Measurements from ENCODE around the gene CARF.

The CARF gene

DNA sequence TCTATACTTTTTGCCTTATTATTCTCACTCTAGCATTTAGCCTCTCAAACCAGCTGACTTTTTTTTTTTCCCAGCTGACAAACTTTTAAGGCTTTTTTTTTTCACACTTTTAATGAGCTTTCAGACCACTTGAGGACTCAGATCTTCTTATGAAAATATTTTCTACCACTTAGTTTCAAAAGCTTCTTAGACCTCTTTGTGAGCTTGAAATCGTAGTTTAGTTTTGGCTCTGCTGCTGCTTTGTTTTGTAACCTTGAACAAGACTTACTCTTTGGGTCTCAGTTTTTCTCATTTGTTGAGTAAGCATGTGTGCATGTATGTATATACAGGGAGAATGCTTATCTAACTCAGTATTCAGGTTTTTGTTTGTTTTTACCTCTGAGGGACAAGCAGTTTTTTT lies 106.1 kb downstream of the CARF start:
- no peak for DNase-seq (ENCODE audit: low spot score)

DNA sequence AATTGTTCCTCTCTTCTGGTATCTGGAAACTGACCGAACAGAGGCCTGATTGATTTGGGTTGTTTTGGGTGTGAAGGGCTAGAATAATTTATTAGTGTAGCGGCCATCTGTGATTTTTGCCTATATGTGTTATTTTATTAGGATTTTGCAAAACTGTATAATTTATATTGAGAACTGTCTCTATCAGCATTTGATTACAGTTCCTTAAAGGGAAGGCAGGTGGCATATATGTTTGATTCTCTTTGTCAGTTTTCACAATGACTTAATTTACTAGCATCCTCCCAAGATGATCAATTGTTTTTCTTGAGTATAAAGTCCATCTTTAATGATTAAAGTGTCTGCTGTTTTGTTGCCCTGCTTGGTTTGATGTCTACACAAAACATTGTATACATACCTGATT lies 107.1 kb downstream of the CARF start:
- no peak for DNase-seq (ENCODE audit: low spot score)

DNA sequence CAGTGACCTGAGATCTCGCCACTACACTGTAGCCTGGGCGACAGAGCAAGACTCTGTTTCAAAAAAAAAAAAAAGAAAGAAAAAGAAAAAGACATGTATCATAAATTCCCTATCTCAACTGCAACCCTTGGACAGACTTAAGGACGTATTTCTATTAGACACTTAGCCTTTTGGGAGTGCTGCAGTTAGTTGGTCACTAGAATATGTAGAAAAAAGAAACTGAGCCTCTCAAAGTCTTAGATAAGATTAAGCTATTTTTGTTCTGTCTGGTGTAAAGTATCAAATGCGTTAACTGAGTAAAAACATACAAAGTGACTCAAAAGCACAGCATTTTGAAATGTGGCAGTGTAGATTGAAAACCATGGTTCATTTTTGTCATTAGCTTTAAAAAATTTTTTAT lies 109.9 kb downstream of the CARF start:
- no peak for DNase-seq (ENCODE audit: low spot score)

DNA sequence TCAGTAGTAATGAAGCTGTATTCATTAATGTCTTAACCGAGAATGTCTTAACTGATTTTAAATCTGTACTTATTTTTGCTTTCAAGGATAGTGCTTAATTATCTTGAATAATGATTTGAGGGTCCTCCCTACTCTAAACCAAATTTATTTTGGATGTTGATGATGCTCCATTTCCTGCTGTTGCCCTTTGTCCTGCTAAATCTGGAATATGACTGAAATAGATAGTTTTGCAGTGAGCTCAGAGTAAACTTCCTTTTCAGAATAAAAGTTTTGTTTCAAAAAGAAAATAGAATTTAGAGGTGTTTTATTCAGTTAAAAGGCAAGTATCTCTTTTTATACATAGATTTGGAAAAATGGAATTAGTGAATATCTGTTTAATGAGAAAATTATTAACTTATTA lies 110.7 kb downstream of the CARF start:
- no peak for DNase-seq (ENCODE audit: low spot score)

DNA sequence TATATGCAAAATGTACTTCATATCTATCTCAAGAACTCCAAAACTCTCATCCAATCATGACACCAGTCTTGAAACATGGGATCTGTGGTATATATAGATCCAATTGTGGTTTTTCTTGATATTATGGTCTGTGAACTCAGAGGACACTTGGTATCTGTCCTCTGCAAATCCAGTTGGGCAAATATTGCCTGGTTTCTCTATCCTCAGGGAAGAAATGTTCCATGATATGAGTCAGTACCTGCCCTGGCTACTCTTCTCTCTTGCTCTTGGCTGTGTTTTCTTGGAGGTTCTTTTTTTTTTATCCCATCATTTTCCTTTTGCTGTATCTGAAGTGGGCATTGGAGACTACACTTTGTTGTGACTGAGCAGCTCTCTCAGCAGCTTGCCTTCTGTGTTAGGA lies 113.5 kb downstream of the CARF start:
- no peak for DNase-seq (ENCODE audit: low spot score)

DNA sequence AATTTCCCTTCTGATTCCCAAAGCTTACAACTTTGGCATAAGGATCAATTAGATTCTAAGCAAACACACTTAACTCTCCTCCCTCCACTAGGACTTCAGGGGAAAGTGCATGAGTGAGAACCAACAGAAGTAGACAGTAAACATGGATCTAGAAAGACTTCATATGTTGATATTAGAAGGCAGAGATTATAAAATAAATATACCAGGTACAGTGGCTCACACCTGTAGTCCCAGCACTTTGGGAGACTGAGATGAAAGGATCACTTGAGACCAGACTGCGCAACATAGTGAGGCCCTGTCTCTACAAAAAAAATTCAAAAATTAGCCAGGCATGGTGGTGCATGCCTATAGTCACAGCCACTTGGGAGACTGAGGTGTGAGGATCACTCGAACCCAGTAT lies 118.5 kb downstream of the CARF start:
- DNase-seq (ENCODE audit: low spot score), result no peak

DNA sequence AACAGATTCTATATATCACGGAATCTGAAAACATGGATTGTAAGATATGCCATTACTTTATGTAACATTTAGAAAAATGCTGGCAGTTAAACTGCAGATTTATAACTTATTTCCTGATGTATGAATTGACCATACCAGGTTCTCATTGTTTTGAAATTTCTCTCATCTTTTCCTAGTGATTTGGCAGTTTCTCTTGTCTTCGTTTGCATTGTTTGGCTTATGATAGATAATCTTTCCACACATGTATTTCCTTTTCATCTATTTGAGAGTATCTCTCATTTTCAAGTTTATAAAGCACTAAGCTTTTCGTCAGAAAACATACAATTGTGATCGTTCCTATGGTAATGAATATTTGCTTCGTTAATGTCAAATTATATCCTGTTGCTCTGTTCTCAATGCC lies 118.9 kb downstream of the CARF start:
- no peak for DNase-seq (ENCODE audit: low spot score)

DNA sequence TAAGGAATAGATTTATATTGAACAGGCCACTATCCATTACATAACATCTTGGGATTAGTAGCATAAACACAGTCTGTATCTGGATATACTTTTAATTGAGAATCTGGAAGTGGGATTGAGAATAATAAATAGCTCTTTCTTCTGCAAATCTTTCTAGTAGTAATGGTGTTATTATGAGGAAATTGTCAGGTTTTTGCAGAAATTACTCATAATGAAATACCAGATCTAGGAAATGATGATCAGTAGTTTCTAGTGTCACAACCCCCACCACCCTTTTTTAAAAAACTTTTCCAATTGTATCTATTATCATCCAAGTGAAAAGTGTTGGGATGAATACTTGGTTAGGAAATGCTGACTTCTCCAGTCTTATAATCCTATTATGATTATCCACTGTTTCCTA lies 121.3 kb downstream of the CARF start:
- no peak for DNase-seq (ENCODE audit: low spot score)

DNA sequence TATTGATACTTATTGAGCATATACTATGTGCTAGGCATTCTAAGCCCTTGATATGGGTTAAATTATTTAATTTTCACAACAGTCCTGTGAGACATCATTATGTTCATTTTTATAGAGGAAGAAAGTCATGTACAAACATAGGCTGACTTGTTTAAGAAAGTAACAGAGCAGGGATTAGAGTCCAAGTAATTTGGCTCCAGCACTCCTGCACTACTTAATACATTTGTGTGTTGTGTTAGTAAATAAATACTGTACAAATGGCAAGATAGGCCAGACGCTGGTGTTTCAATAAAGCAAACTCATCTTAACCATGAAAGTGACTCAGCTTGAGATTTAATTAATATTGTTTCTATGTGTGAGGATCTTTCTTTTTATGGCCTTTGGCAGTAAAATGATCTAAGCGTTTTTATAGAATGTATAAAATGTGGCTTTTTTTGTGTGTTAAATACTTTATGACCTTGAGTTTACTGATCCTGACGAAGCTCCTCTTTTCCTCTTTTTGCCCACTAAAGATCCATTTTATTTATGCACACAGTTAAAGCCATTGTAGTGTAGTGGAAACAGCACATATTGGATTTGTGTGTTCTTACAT lies 123.9 kb downstream of the CARF start:
- no peak for DNase-seq (ENCODE audit: low spot score)

Data from CD4-positive, alpha-beta T cell treated with Interleukin-15 for 4 hours (primary cell).